Measurements from ENCODE around the gene DUSP21.
"Not testable (repeated sequence)": the region's sequence is repeated elsewhere in the genome, so short reads cannot be mapped to it uniquely, and the experiment has no call there.

DUSP21 gene

GRCh38 chrX:44843753-44844152 is at the start of gene DUSP21:
Gene DUSP21 (plus strand): TSS chrX:44844021. CDS start chrX:44844133, 112 bp downstream.
- DNase-seq, result no peak

GRCh38 chrX:44795945-44796450 is 47.8 kb upstream of the DUSP21 start:
- DNase-seq, result no peak

- DNase-seq, result no peak
These were observed 41.2 kb upstream of the DUSP21 start for GRCh38 chrX:44802613-44803012.

GRCh38 chrX:44815681-44816080 is 28.1 kb upstream of the DUSP21 start:
- no peak for DNase-seq

GRCh38 chrX:44816367-44816766 is 27.5 kb upstream of the DUSP21 start:
- DNase-seq, result no peak

- no peak for DNase-seq
These were observed 26.8 kb upstream of the DUSP21 start for GRCh38 chrX:44817029-44817428.

- no peak for DNase-seq
These were observed 21.2 kb upstream of the DUSP21 start for GRCh38 chrX:44822601-44823000.

GRCh38 chrX:44823193-44823592 is 20.6 kb upstream of the DUSP21 start:
- DNase-seq, result not testable (repeated sequence)

- no peak for DNase-seq
These were observed 15.7 kb upstream of the DUSP21 start for GRCh38 chrX:44828008-44828605.

- DNase-seq, result no peak
These were observed 14.0 kb upstream of the DUSP21 start for GRCh38 chrX:44829832-44830231.

- no peak for DNase-seq
These were observed 1.1 kb upstream of the DUSP21 start for GRCh38 chrX:44842550-44843317.

GRCh38 chrX:44843318-44843702 is 511 bp upstream of the DUSP21 start:
- no peak for DNase-seq

GRCh38 chrX:44844204-44844603 is 383 bp downstream of the DUSP21 start:
- no peak for DNase-seq

GRCh38 chrX:44850891-44851290 is 7.1 kb downstream of the DUSP21 start:
- not testable (repeated sequence) for DNase-seq

- no peak for DNase-seq
These were observed 27.4 kb downstream of the DUSP21 start for GRCh38 chrX:44871114-44871645.

- peak in 1 of 2 experiments; percentile 6 for DNase-seq
These were observed 28.4 kb downstream of the DUSP21 start for GRCh38 chrX:44871931-44872820.

GRCh38 chrX:44872821-44873414 is 29.1 kb downstream of the DUSP21 start, which contains the start of gene KDM6A:
Gene KDM6A (plus strand): TSS chrX:44873188. CDS start chrX:44873552, 364 bp downstream.
- peak; percentile 94 to 95 for DNase-seq

- DNase-seq, result peak; percentile 24 to 29
These were observed 29.8 kb downstream of the DUSP21 start for GRCh38 chrX:44873415-44874276.

GRCh38 chrX:44874420-44875184 is 30.8 kb downstream of the DUSP21 start:
- DNase-seq, result peak; percentile 34 to 45

- DNase-seq, result no peak
These were observed 31.3 kb downstream of the DUSP21 start for GRCh38 chrX:44875185-44875489.

- DNase-seq, result no peak
These were observed 32.3 kb downstream of the DUSP21 start for GRCh38 chrX:44876086-44876485.

All from activated CD4-positive, alpha-beta T cell treated with anti-CD3 and anti-CD28 coated beads, Interleukin-2, amount 50 U/mL, for 4 hours (primary cell).